HEK293 (cell line): ENCODE data around the gene ATP13A3.

ENCODE experiments used
- CTCF ChIA-PET: fragments of 350-600 bp; formaldehyde crosslinking; extraction: SDS; loops from one replicate; lab custom pipeline; 2021; ENCODE audit warnings: antibody characterized with exemption; lab: Yijun Ruan, JAX
- POLR2A ChIA-PET: fragments of 300-600 bp; formaldehyde crosslinking; extraction: SDS; loops from one replicate; lab custom pipeline; 2020; ENCODE audit warnings: antibody characterized with exemption, inconsistent platforms; lab: Yijun Ruan, JAX
- H3K27ac ChIP-seq: fragments of 200-500 bp; sonication (Bioruptor generic); 2 replicates; pipeline ENCODE4 v1.5.1; 2014; ENCODE audit warnings: low read depth, low read length, control low read depth, inconsistent platforms; ENCODE audit errors: extremely low read depth
- H3K36me3 ChIP-seq, 2 experiments: fragments of 200-500 bp in 1 of 2; sonication (Bioruptor generic) in 1 of 2; 1 replicate in 1 of 2; 2 replicates in 1 of 2; pipeline ENCODE4 v1.5.1; 2014 to 2017; ENCODE audit warnings: inconsistent platforms in 2 of 2, low read length in 2 of 2; ENCODE audit not compliant: control insufficient read depth in 2 of 2, insufficient read depth in 1 of 2
- H3K4me1 ChIP-seq: fragments of 200-500 bp; sonication (Bioruptor generic); 2 replicates; pipeline ENCODE4 v1.5.1; 2014; ENCODE audit warnings: mild to moderate bottlenecking, low read length, inconsistent platforms; ENCODE audit not compliant: control insufficient read depth, insufficient read depth
- H3K4me3 ChIP-seq: 2 replicates; pipeline ENCODE4 v1.5.1; 2011; ENCODE audit warnings: low read depth, mild to moderate bottlenecking, control low read depth, low read length, moderate library complexity
- H3K9me3 ChIP-seq: fragments of 200-500 bp; sonication (Bioruptor generic); 2 replicates; pipeline ENCODE4 v1.5.1; 2014; ENCODE audit warnings: low read depth, low read length, inconsistent platforms; ENCODE audit not compliant: control insufficient read depth, insufficient read depth
- AEBP2 ChIP-seq: fragments of 450-650 bp; formaldehyde crosslinking; IDR thresholded peaks from 2 replicates; pipeline ENCODE4 v1.5.1; 2016; ENCODE audit warnings: missing biosample characterization, missing genetic modification characterization, borderline replicate concordance
- HIC1 ChIP-seq: fragments of 450-650 bp; formaldehyde crosslinking; IDR thresholded peaks from 2 replicates; pipeline ENCODE4 v1.5.1; 2016; ENCODE audit warnings: missing biosample characterization, missing genetic modification characterization
- KLF10 ChIP-seq: fragments of 450-650 bp; IDR thresholded peaks from 2 replicates; pipeline ENCODE4 v1.5.1; 2018; ENCODE audit warnings: missing biosample characterization, mild to moderate bottlenecking, missing genetic modification characterization
- KLF9 ChIP-seq: fragments of 450-650 bp; formaldehyde crosslinking; IDR thresholded peaks from 2 replicates; pipeline ENCODE4 v1.5.1; 2016; ENCODE audit warnings: missing biosample characterization, missing genetic modification characterization, low read depth
- MYNN ChIP-seq: fragments of 450-650 bp; formaldehyde crosslinking; IDR thresholded peaks from 2 replicates; pipeline ENCODE4 v1.5.1; 2016; ENCODE audit warnings: missing biosample characterization, missing genetic modification characterization, borderline replicate concordance
- PBX3 ChIP-seq: sonication (generic); formaldehyde crosslinking; IDR thresholded peaks from 2 replicates; pipeline ENCODE4 v1.8.1; 2022; ENCODE audit warnings: mild to moderate bottlenecking, moderate library complexity, missing genetic modification reagents
- SETDB1 ChIP-seq: IDR thresholded peaks from one replicate; pipeline ENCODE4 v1.6.1; 2017; ENCODE audit warnings: mild to moderate bottlenecking, low read length, moderate library complexity, mixed read lengths; ENCODE audit not compliant: insufficient read length
- ZBTB10 ChIP-seq: fragments of 450-650 bp; formaldehyde crosslinking; IDR thresholded peaks from 2 replicates; pipeline ENCODE4 v1.5.1; 2016; ENCODE audit warnings: missing biosample characterization, missing genetic modification characterization
- ZBTB6 ChIP-seq: fragments of 450-650 bp; formaldehyde crosslinking; IDR thresholded peaks from 2 replicates; pipeline ENCODE4 v1.5.1; 2017; ENCODE audit warnings: missing biosample characterization, missing genetic modification characterization
- ZFP3 ChIP-seq: fragments of 450-650 bp; formaldehyde crosslinking; IDR thresholded peaks from 2 replicates; pipeline ENCODE4 v1.5.1; 2016; ENCODE audit warnings: low read depth, missing biosample characterization, missing genetic modification characterization
- ZNF10 ChIP-seq: fragments of 450-650 bp; formaldehyde crosslinking; IDR thresholded peaks from 2 replicates; pipeline ENCODE4 v1.5.1; 2017; ENCODE audit warnings: missing biosample characterization, missing genetic modification characterization
- ZNF148 ChIP-seq: fragments of 450-650 bp; formaldehyde crosslinking; IDR thresholded peaks from 2 replicates; pipeline ENCODE4 v1.5.0; 2017; ENCODE audit warnings: missing biosample characterization, missing genetic modification characterization, borderline replicate concordance
- ZNF155 ChIP-seq: fragments of 450-650 bp; formaldehyde crosslinking; IDR thresholded peaks from 2 replicates; pipeline ENCODE4 v1.5.1; 2016; ENCODE audit warnings: missing biosample characterization, missing genetic modification characterization
- ZNF223 ChIP-seq: fragments of 450-650 bp; formaldehyde crosslinking; IDR thresholded peaks from 2 replicates; pipeline ENCODE4 v1.5.1; 2016; ENCODE audit warnings: missing biosample characterization, missing genetic modification characterization
- ZNF266 ChIP-seq: fragments of 450-650 bp; formaldehyde crosslinking; IDR thresholded peaks from 2 replicates; pipeline ENCODE4 v1.5.1; 2016; ENCODE audit warnings: missing biosample characterization, missing genetic modification characterization, low read depth
- ZNF274 ChIP-seq, 2 experiments: fragments of 200-500 bp in 1 of 2; fragments of 450-650 bp in 1 of 2; sonication (Bioruptor generic) in 1 of 2; formaldehyde crosslinking in 1 of 2; IDR thresholded peaks; 2 replicates each; pipeline versions ENCODE4 v1.5.1 to v1.6.1; 2014 to 2016; ENCODE audit warnings: borderline replicate concordance in 1 of 2, inconsistent platforms in 1 of 2, low read length in 1 of 2, missing biosample characterization in 1 of 2, missing genetic modification characterization in 1 of 2
- ZNF37A ChIP-seq: fragments of 450-650 bp; IDR thresholded peaks from 2 replicates; pipeline ENCODE4 v1.5.1; 2018; ENCODE audit warnings: missing biosample characterization, missing genetic modification characterization
- ZNF426 ChIP-seq: fragments of 450-650 bp; formaldehyde crosslinking; IDR thresholded peaks from 2 replicates; pipeline ENCODE4 v1.5.1; 2017; ENCODE audit warnings: missing biosample characterization, missing genetic modification characterization, mild to moderate bottlenecking, inconsistent platforms, moderate library complexity
- ZNF521 ChIP-seq: fragments of 450-650 bp; formaldehyde crosslinking; IDR thresholded peaks from 2 replicates; pipeline ENCODE4 v1.5.1; 2017; ENCODE audit warnings: missing biosample characterization, mild to moderate bottlenecking, missing genetic modification characterization
- ZNF548 ChIP-seq: fragments of 450-650 bp; formaldehyde crosslinking; IDR thresholded peaks from 2 replicates; pipeline ENCODE4 v1.5.1; 2016; ENCODE audit warnings: missing biosample characterization, missing genetic modification characterization
- ZNF600 ChIP-seq: fragments of 450-650 bp; formaldehyde crosslinking; IDR thresholded peaks from 2 replicates; pipeline ENCODE4 v1.5.1; 2016; ENCODE audit warnings: missing biosample characterization, missing genetic modification characterization
- ZNF692 ChIP-seq: fragments of 450-650 bp; formaldehyde crosslinking; IDR thresholded peaks from 2 replicates; pipeline ENCODE4 v1.5.1; 2016; ENCODE audit warnings: missing biosample characterization, missing genetic modification characterization
- ZNF830 ChIP-seq: fragments of 450-650 bp; IDR thresholded peaks from 2 replicates; pipeline ENCODE4 v1.5.0; 2018; ENCODE audit warnings: missing biosample characterization, missing genetic modification characterization, low read depth, mild to moderate bottlenecking, moderate library complexity
- ZNF837 ChIP-seq: fragments of 450-650 bp; formaldehyde crosslinking; IDR thresholded peaks from 2 replicates; pipeline ENCODE4 v1.5.1; 2016; ENCODE audit warnings: missing biosample characterization, missing genetic modification characterization

Gene ATP13A3

GRCh38 chr3:194374935-194375334, 111.9 kb downstream of the ATP13A3 start (continued):
- no peak for TF ChIP-seq PBX3 (CRISPR knock-in tag)
- TF ChIP-seq ZNF274 (IDR thresholded peaks at IDR 0.05; ENCODE audit: low read length): no peak
- TF ChIP-seq ZNF274 (tag by site-specific recombination; IDR thresholded peaks at IDR 0.05; ENCODE audit: borderline replicate concordance): no peak
- TF ChIP-seq ZNF155 (tag by site-specific recombination): no peak
- no peak for TF ChIP-seq ZNF837 (tag by site-specific recombination)
- TF ChIP-seq ZNF10 (tag by site-specific recombination): no peak
- TF ChIP-seq ZNF548 (tag by site-specific recombination): no peak
- no peak for TF ChIP-seq ZBTB6 (tag by site-specific recombination)
- no peak for TF ChIP-seq ZNF37A (tag by site-specific recombination)
- TF ChIP-seq ZNF148 (tag by site-specific recombination): no peak
- no peak for TF ChIP-seq KLF9

- ChIA-PET POLR2A (no interaction called here), CTCF (no interaction called here)
- Histone ChIP-seq H3K9me3 (no peaks in the 10 kb centered on the region), H3K4me1 (no peaks in the 10 kb centered on the region), H3K36me3 (no peaks in the 10 kb centered on the region), H3K4me3 (no peak overlapping the region), H3K27ac (no peak overlapping the region)
- TF ChIP-seq ZNF830 (tag by site-specific recombination) (no peak), ZNF37A (tag by site-specific recombination) (no peak), ZNF521 (no peak), MYNN (tag by site-specific recombination) (no peak), ZNF223 (tag by site-specific recombination) (no peak), SETDB1 (no peak), ZNF600 (tag by site-specific recombination) (no peak), ZNF426 (tag by site-specific recombination) (no peak), ZNF266 (tag by site-specific recombination) (no peak), ZNF692 (tag by site-specific recombination) (no peak), KLF10 (tag by site-specific recombination) (no peak), ZFP3 (tag by site-specific recombination) (no peak), AEBP2 (no peak), ZBTB10 (tag by site-specific recombination) (no peak), HIC1 (no peak)
Measured at GRCh38 chr3:194373899-194374298, 112.9 kb downstream of the ATP13A3 start.
